GM19467 (cell line): ENCODE measurements around the gene PTPN9.
"Not testable (repeated sequence)": the region's sequence is repeated elsewhere in the genome, so short reads cannot be mapped to it uniquely, and the experiment has no call there.

ENCODE experiments used
- ATAC-seq: cut with Tn5 transposase; IDR thresholded peaks from one replicate; pipeline ENCODE4 v1.9.1; 2021; ENCODE audit warnings: mild to moderate bottlenecking, moderate library complexity; ENCODE audit not compliant: unreplicated experiment

PTPN9 gene

DNA sequence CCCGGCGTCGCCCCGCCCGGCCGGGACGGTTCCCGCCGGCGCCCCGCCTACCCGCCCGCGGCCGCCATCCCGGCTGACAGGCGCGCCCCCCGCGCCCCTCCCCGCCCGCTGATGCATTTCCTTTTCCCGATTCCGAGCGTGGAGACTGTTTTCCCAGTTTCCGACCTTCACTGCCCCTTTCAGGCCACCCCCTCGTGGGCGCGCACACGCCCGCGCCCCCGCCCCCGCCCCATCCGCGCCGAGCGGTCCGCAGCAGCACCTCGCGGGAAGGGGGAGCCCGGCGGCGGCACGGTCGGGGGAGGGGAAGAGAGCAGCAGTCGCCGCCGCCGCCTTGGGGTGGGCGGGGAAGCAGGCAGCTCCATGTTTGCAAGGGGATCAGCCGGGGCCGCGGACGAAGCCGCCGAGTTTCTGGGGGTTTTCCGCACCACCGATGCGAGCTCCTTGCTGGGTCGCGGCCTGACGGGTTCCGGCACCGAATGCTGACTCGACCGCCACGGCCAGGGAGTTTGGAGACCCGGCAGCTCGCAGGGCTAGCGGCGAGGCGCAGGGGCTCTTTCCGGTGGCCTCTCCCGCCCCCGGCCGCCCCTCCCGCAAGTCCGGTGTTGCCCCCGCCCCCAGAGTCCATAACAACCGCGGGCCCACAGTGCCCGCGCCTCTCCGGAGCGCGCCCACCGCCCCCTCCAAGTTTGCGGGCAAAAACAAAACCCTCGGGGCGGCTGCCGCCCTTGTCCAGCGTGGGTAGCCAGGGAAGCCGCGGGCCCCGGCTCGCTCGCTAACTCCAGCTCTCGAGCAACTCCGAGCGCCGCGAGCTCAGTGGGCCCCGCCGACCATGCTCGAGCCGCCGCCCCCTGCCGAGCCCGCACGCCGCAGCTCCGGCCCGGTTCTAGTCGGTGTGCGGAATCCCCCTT lies 124.4 kb downstream of the PTPN9 start:
- ATAC-seq = no peak

DNA sequence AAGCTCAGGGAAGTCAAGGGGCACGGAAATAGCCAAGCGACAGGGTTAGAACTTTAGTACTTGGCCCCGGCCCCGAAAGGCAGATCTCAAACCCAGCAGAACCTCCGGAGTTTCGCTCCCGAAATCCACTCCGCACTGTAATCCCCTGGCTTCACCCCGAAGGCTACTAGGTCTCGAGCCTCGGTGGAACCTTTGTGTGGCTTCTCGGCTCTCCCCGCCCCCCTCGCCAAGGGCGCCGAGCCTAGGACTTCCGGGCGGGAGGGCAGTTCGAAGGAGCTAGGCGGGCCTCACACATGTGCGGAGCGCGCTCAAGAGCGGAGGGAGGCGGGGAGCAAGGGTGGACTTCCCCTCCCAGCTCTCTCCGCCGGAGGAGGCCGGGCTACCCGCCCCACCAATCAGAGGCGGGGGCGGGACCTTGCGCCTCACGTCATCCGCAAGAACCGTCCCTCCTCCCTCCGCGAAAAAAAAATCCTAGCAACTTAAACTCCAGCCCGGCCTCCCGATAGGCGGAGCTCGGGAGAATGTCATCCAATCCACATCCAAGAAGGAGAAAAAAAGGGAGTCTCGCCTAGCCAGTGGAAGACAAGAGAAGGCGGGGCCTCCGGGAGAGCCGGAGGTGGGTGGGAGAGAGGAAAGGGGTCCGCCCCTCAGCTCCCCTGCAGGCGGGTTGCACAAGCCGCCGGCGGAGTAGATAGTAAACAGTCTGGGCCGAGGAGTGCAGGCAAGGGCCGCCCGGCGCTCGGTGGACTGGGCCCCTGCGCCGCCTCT lies 125.2 kb downstream of the PTPN9 start:
- ATAC-seq = peak; percentile 32

- no peak for ATAC-seq
These were observed 126.0 kb downstream of the PTPN9 start for GRCh38 chr15:75452865-75453702.

GRCh38 chr15:75452364-75452864 lies 126.7 kb downstream of the PTPN9 start:
- no peak for ATAC-seq

DNA sequence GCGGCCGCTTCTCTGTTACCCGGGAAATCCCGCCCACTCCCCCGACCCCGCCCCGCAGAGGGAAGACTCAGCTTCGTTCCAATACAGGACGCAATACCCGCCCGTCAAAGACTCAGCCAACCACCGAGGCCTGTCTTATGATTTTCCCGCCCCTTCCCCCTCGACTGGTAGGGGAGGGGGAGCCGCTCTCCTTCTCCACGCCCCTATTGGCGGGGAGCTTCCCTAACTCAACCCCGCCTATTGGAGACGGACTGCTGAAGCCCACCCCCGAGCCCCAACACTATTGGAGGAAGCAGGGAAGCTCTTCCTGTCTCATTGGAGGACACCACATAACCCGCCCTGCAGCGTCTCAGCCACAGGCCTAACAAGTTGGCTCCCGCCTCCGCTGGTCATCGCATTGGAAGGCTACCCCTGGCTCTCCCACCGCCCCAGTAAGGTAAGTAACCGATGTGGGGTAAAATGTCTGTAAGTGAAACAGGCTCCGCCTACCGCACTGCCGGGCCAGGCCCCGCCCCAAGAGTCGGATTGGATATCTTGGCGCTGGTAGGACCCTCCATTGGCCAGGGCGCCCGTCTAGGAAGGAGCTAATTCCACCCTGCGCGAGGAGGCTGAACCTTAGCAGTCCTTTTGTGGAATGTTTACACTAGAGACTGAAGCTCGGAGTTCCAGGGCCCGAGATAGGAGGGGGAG lies 127.3 kb downstream of the PTPN9 start, which contains the start of gene SIN3A:
SIN3A (minus strand) TSS at position 17 of the 690 bp plus-strand sequence. CDS start 21,315 bp downstream, outside the sequence.
- peak; percentile 40 for ATAC-seq

GRCh38 chr15:75451202-75451673 lies 127.9 kb downstream of the PTPN9 start:
- no peak for ATAC-seq

GRCh38 chr15:75450307-75451201 lies 128.6 kb downstream of the PTPN9 start:
- peak; percentile 21 for ATAC-seq

GRCh38 chr15:75449585-75450306 lies 129.4 kb downstream of the PTPN9 start:
- ATAC-seq = no peak

DNA sequence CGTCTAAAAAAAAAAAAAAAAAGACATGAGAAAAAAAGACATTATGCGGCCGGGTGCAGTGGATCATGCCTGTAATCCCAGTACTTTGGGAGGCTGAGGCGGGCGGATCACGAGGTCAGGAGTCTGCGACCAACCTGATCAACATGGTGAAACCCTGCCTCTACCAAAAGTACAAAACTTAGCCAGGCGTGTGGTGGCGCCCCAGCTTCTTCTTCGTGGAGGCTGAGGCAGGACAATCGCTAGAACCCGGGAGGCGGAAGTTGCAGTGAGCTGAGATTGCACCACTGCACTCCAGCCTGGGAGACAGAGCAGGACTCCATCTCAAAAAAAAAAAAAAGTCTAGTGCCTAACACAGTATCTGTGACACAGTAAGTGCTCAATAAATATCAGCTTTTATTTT lies 130.9 kb downstream of the PTPN9 start:
- ATAC-seq = not testable (repeated sequence)

DNA sequence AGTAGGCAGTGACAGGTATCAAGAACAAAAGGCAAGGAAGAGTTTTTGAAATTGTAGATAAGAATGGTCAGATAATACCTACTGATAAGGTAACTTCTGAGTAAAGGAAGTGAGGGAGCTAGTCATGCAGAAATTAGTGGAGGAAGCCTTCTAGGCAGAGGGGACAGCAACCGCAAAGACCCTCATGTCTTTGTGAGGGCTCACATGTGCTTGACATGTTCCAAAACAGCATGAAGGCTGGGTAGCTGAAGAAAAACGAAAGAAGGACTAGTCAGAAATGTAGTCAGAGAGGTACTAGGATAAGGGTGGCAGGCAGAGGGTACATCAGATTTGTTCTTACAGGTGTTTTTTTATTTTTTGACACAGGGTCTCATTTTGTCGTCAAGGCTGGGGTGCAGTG lies 133.0 kb downstream of the PTPN9 start:
- no peak for ATAC-seq

- not testable (repeated sequence) for ATAC-seq
These were observed 133.8 kb downstream of the PTPN9 start for GRCh38 chr15:75445324-75445723.

- not testable (repeated sequence) for ATAC-seq
These were observed 135.1 kb downstream of the PTPN9 start for GRCh38 chr15:75443972-75444453.

- no peak for ATAC-seq
These were observed 141.4 kb downstream of the PTPN9 start for GRCh38 chr15:75437721-75438120.

DNA sequence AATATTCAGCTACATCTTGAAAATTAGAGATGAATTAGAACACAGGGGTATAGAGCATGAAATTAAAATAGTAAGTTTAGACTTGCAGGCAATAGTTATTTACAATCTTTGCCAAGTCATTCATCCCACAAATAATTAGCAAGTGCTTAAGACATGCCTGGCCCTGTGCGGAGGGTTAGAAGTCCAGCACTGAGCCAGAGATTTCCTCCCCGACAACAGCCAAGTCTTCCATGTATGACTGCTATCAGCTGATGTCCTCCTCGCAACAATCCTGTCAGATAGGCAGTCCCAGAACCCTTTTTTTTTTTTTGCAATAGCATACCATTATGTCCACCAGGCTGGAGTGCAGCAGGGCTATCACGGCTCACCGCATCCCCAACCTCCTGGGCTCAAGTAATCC lies 142.2 kb downstream of the PTPN9 start:
- no peak for ATAC-seq

- no peak for ATAC-seq
These were observed 147.4 kb downstream of the PTPN9 start for GRCh38 chr15:75431682-75432081.

GRCh38 chr15:75431270-75431669 lies 147.8 kb downstream of the PTPN9 start:
- no peak for ATAC-seq

GRCh38 chr15:75430259-75430658 lies 148.9 kb downstream of the PTPN9 start:
- ATAC-seq = no peak

GRCh38 chr15:75428152-75428551 lies 151.0 kb downstream of the PTPN9 start:
- no peak for ATAC-seq
